MM.1S (cell line): ENCODE measurements around the gene RPL3.

Experiments used
- DNase-seq: peaks from one replicate; pipeline ENCODE4 v3.0.0-alpha.2; 2015
- H2AFZ ChIP-seq: fragments of 300-600 bp; sonication (generic); 2 replicates; pipeline ENCODE4 v1.6.0; 2016; ENCODE audit warnings: antibody characterized with exemption, low read length
- H3F3A ChIP-seq: fragments of 300-600 bp; sonication (generic); 2 replicates; pipeline ENCODE4 v1.6.1; 2016; ENCODE audit warnings: mild to moderate bottlenecking, antibody characterized with exemption, low read length, moderate library complexity, mixed read lengths; ENCODE audit not compliant: insufficient read depth
- H3K27ac ChIP-seq: fragments of 300-600 bp; sonication (generic); 2 replicates; pipeline ENCODE4 v1.5.1; 2016; ENCODE audit warnings: mild to moderate bottlenecking, low read length
- H3K27me3 ChIP-seq: fragments of 300-600 bp; sonication (generic); replicated peaks from 2 replicates; pipeline ENCODE4 v1.6.0; 2016; ENCODE audit warnings: low read length; ENCODE audit not compliant: insufficient read depth
- H3K36me3 ChIP-seq: fragments of 300-600 bp; sonication (generic); replicated peaks from 2 replicates; pipeline ENCODE4 v1.6.1; 2016; ENCODE audit warnings: mild to moderate bottlenecking, low read length, mixed read lengths; ENCODE audit not compliant: insufficient read depth
- H3K4me1 ChIP-seq: fragments of 300-600 bp; sonication (generic); 2 replicates; pipeline ENCODE4 v1.6.1; 2016; ENCODE audit warnings: low read length, mixed read lengths
- H3K4me2 ChIP-seq: fragments of 300-600 bp; sonication (generic); 2 replicates; pipeline ENCODE4 v1.6.0; 2016; ENCODE audit warnings: low read depth, low read length
- H3K4me3 ChIP-seq: fragments of 300-600 bp; sonication (generic); 2 replicates; pipeline ENCODE4 v1.5.1; 2016; ENCODE audit warnings: low read length, mixed read lengths
- H3K79me2 ChIP-seq: fragments of 300-600 bp; sonication (generic); 2 replicates; pipeline ENCODE4 v1.6.1; 2016; ENCODE audit warnings: mixed run types, low read length, mixed read lengths
- H3K9ac ChIP-seq: fragments of 300-600 bp; sonication (generic); 2 replicates; pipeline ENCODE4 v1.6.1; 2016; ENCODE audit warnings: low read length, mixed read lengths
- H3K9me2 ChIP-seq: fragments of 300-600 bp; sonication (generic); replicated peaks from 2 replicates; pipeline ENCODE4 v1.6.1; 2016; ENCODE audit warnings: mild to moderate bottlenecking, low read length, mixed read lengths; ENCODE audit not compliant: insufficient read depth
- H3K9me3 ChIP-seq: fragments of 300-600 bp; sonication (generic); replicated peaks from 2 replicates; pipeline ENCODE4 v1.6.1; 2016; ENCODE audit warnings: mild to moderate bottlenecking, low read length, mixed read lengths; ENCODE audit not compliant: insufficient read depth
- H4K20me1 ChIP-seq: fragments of 300-600 bp; sonication (generic); 2 replicates; pipeline ENCODE4 v1.6.1; 2016; ENCODE audit warnings: mild to moderate bottlenecking, low read length, moderate library complexity, mixed read lengths; ENCODE audit not compliant: insufficient read depth
- CTCF ChIP-seq: fragments of 300-600 bp; sonication (generic); IDR thresholded peaks from 2 replicates; pipeline ENCODE4 v1.5.1; 2016; ENCODE audit warnings: antibody characterized with exemption, low read length, mixed read lengths
- EZH2 ChIP-seq: fragments of 300-600 bp; sonication (generic); optimal IDR thresholded peaks from 2 replicates; pipeline ENCODE3; 2017; ENCODE audit warnings: low read depth, mild to moderate bottlenecking, antibody characterized with exemption, low read length, mixed read lengths
- EZH2phosphoT487 ChIP-seq: fragments of 300-600 bp; sonication (generic); IDR thresholded peaks from 2 replicates; pipeline ENCODE4 v1.6.1; 2018; ENCODE audit warnings: antibody characterized with exemption, low read length

The RPL3 gene

GRCh38 chr22:39363751-39364515, 44.5 kb upstream of the RPL3 start:
- Histone ChIP-seq H3F3A (no peaks in the 10 kb centered on the region), H4K20me1 (no peaks in the 10 kb centered on the region), H3K4me1 (0 out of 2 replicates have a peak, but pooled peaks cover 3% of the 10 kb centered on the region), H3K4me2 (no peak overlapping the region), H3K4me3 (no peak overlapping the region), H3K27ac (no peak overlapping the region), H3K9ac (no peak overlapping the region), H3K9me3 (no peaks in the 10 kb centered on the region), H2AFZ (no peak overlapping the region), H3K9me2 (no peaks in the 10 kb centered on the region), H3K79me2 (no peaks in the 10 kb centered on the region), H3K27me3 (peaks cover 6% of the 10 kb centered on the region; the same call in 1 of the 2 replicates), H3K36me3 (no peaks in the 10 kb centered on the region)
- TF ChIP-seq CTCF (no peak), EZH2phosphoT487 (no peak), EZH2 (no peak)
- DNase-seq: no peak

GRCh38 chr22:39362932-39363331, 43.5 kb upstream of the RPL3 start:
- H3F3A ChIP-seq: no peaks in the 10 kb centered on the region
- H3K36me3 ChIP-seq: no peaks in the 10 kb centered on the region
- H3K4me3 ChIP-seq: no peak overlapping the region
- H3K4me2 ChIP-seq: no peak overlapping the region
- no peaks in the 10 kb centered on the region for H3K9me2 ChIP-seq
- no peaks in the 10 kb centered on the region for H4K20me1 ChIP-seq
- TF ChIP-seq CTCF (no peak), EZH2phosphoT487 (no peak), EZH2 (no peak)
- no peak overlapping the region for H3K9ac ChIP-seq
- no peaks in the 10 kb centered on the region for H3K9me3 ChIP-seq
- H2AFZ ChIP-seq: no peak overlapping the region
- H3K4me1 ChIP-seq: 0 out of 2 replicates have a peak, but pooled peaks cover 3% of the 10 kb centered on the region
- no peak overlapping the region for H3K27ac ChIP-seq
- H3K79me2 ChIP-seq: no peaks in the 10 kb centered on the region
- peaks cover 6% of the 10 kb centered on the region; the same call in 1 of the 2 replicates for H3K27me3 ChIP-seq
- DNase-seq: no peak

- H3K27me3 ChIP-seq: peaks cover 6% of the 10 kb centered on the region; the same call in 1 of the 2 replicates
- H3K4me2 ChIP-seq: no peak overlapping the region
- H3K9me2 ChIP-seq: no peaks in the 10 kb centered on the region
- H2AFZ ChIP-seq: no peak overlapping the region
- no peak overlapping the region for H3K4me3 ChIP-seq
- DNase-seq: no peak
- 0 out of 2 replicates have a peak, but pooled peaks cover 3% of the 10 kb centered on the region for H3K4me1 ChIP-seq
- H3F3A ChIP-seq: no peaks in the 10 kb centered on the region
- no peak overlapping the region for H3K27ac ChIP-seq
- H3K79me2 ChIP-seq: no peaks in the 10 kb centered on the region
- H3K9me3 ChIP-seq: no peaks in the 10 kb centered on the region
- H3K9ac ChIP-seq: no peak overlapping the region
- no peaks in the 10 kb centered on the region for H4K20me1 ChIP-seq
- no peaks in the 10 kb centered on the region for H3K36me3 ChIP-seq
- TF ChIP-seq EZH2phosphoT487 (no peak), CTCF (no peak), EZH2 (no peak)
Observed at GRCh38 chr22:39362271-39362670, 42.8 kb upstream of the RPL3 start.
